Pons (tissue), 1 donor: ENCODE results near the gene CNTN5.
"Not testable (repeated sequence)": the region's sequence is repeated elsewhere in the genome, so short reads cannot be mapped to it uniquely, and the experiment has no call there.

Experiments used
- DNase-seq: peaks from one replicate; pipeline ENCODE4 v3.0.0-alpha.2; 2016; ENCODE audit warnings: low spot score

CNTN5 gene

GRCh38 chr11:100214791-100215190 is 1194.0 kb downstream of the CNTN5 start:
- no peak for DNase-seq

DNA sequence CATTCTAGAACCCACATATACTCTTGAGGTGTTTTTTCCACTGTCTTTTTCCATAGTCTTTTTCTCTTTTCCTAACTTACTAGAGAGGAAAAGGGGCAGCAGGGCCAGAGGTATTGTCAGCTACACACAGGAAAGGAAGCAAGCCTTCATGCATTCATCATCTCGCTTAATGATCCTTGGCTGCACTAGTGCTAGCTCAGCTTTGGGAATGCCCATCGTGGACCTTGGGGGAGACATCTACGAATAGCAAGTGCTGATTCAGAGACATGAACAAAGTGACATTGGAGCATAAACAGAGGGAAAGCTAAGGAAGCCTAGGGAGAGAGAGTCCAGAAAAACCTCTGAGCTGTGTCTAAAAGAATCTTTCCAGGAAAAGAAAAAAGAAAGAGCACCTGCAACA is 1200.1 kb downstream of the CNTN5 start:
- DNase-seq: no peak

DNA sequence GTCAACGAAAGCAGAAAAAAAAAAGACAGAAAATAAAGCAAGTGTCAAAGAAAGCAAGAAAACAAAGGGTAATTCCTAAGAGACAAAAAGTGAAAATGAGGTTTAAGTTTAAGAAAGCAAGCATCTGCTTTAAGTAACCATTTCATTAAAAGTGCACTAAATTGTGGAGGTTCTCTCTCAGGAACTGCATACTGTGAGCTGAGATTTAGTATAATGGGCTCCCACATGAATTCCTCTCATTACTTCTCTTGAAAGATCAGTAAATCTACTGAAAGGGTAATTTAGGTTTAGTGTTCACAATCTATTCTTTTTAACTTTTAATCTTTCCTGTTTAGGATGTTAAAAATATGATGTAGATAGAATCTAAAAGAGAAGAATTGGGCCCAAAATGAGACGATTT is 1201.0 kb downstream of the CNTN5 start:
- no peak for DNase-seq

- DNase-seq: no peak
These were observed 1203.8 kb downstream of the CNTN5 start for GRCh38 chr11:100224541-100225034.

GRCh38 chr11:100229086-100229485 is 1208.3 kb downstream of the CNTN5 start:
- DNase-seq: no peak

GRCh38 chr11:100232006-100232405 is 1211.3 kb downstream of the CNTN5 start:
- no peak for DNase-seq

- no peak for DNase-seq
These were observed 1214.3 kb downstream of the CNTN5 start for GRCh38 chr11:100235085-100235484.

- DNase-seq: no peak
These were observed 1219.3 kb downstream of the CNTN5 start for GRCh38 chr11:100240025-100240539.

DNA sequence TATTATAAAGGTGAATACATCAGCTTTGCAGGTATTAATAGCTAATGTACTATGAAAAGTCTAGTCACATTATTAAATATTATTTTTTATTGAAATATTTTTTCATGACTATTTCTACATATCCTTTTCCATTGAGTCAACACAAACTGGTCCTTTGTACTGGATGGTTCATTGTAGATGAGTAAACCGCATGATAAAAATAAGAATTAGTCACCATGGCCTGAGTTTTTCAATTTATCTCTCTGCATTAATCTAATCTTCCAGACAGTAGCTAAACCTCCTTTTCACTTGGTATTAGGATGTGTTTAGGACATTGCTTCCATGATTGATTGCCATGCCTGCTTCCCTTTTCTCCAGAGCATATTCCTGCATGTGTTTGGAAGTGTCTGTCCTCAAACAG is 1227.0 kb downstream of the CNTN5 start:
- no peak for DNase-seq

GRCh38 chr11:100257238-100257803 is 1236.6 kb downstream of the CNTN5 start:
- DNase-seq: not testable (repeated sequence)

DNA sequence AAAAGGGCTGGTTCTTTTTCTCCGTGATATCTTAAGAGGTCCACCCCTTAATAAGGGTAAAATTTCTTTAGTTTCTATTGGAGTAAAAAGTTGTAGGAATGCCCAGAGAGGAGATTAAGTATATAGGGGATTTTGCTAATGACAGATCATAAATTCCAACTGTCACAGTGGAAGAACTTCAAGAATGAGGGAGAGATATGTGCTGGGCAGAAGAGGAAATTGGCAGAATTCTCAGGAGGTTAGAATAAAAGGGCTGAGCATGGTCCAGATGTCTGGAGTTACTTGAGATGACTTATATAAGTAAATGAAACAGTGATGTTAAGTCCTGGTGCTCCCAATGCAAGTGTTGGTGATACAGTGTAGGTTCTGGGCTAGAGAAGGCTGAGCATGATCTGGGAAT is 1248.8 kb downstream of the CNTN5 start:
- no peak for DNase-seq

- DNase-seq: no peak
These were observed 1252.5 kb downstream of the CNTN5 start for GRCh38 chr11:100273066-100273815.

DNA sequence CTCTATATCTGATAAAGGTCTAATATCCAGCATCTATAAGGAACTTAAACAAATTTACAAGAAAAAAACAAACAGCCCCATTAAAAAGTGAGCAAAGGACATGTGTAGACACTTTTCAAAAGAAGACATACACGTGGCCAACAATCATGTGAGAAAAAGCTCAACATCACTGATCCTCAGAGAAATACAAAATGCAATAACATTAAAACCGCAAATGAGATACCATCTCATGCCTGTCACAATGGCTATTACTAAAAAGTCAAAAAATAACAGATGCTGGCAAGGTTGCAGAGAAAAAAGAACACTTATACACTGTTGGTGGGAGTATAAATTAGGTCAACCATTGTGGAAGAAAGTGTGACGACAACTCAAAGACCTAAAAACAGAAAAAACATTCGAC is 1253.7 kb downstream of the CNTN5 start:
- DNase-seq: not testable (repeated sequence)

DNA sequence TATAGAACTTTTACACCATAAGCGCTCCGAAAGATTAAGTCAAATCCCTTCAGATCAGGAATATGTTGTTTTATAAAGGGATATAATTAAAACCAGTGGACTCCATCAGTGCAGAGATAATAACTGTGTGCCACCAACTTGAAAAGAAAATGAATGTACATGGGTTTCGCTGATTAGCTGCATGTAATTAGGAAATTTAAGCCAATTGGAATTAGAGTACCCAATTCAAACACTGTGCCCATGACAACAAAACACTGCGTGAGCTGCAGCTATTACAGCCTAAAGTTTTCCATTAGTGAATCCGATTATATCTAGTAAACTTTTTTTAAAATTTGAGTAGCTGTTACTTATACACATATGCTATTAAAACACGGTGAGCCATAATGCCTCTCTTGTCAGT is 1274.0 kb downstream of the CNTN5 start:
- no peak for DNase-seq

DNA sequence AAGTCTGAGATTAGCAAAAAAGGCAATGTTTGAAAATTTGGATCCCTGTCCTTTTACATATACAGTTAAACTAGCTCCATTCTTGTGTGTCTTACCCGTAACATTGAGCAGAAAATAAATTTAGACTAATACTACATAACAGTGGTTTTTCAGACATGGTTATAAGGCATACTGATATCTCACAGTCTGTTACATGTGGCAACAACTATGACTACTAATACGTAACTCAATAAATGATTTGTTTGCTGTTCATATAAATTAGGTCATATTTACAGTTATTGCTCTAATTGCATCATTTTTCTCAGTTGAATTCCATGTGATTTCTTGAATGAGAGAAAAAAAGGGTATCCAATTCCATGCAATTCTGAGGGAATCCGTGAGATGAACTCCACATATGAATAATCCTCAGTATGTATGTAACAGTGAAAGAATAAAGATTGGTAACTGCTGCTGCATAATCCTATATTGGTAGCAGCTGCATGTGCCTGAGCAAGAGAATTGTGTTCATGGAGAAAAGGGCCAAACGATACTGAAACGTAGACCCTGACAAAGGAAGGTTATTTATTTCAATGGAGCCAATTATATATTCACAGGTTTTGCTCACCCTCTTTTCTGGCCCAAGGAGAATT is 1275.4 kb downstream of the CNTN5 start:
- no peak for DNase-seq

GRCh38 chr11:100297516-100297915 is 1276.8 kb downstream of the CNTN5 start:
- no peak for DNase-seq

DNA sequence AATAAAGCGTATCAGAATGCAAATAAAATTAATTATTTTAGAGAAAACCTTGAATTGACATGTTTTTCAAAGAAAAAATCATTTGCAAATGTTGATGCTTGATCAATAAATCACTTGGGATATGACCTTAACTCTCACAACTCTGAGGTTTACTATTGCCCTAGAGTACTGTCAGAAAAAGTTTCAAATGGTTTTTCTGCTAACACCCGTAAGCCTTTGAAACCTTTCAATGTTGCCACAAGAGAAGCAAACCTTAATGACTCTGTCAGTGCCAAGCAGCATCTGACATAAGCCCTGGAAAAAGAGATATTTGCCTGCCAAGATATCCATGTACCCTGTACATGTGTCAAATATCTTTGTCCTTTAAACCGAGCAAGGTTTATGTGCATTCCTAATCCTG is 1282.1 kb downstream of the CNTN5 start:
- no peak for DNase-seq

DNA sequence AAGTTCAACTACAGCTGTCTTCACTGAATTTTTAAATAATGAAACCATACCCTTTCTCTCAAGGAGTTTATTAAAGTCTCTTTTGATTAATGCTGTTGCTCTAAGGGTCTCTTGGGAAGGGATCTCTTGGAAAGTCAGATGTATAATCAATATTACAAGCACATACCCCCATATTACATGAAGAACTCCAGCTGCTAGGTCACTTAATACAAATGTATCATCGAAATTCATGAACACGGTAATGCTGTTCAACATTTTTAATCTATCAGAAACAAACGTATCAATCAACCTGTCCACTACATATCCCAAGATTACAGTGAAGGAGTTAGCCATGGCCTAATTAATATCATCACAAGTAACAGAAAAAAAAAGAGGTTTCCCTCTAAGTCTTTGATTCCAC is 1283.1 kb downstream of the CNTN5 start:
- no peak for DNase-seq

DNA sequence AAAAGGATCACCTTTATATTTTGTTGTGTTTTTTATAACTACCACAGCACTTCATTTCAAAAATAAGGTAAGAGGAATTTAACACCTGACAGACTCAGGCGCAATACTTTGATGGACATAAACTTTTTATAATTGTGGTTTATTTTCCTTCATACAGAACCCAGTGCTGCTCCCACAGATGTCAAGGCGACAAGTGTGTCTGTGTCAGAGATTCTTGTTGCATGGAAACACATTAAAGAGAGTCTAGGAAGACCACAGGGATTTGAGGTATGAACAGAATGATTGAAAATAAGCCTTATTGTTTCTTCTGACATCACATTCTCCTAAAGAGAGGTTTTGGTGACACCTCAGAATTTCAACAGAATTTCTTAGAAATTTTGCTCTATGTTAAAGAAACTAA is 1287.5 kb downstream of the CNTN5 start:
- no peak for DNase-seq

DNA sequence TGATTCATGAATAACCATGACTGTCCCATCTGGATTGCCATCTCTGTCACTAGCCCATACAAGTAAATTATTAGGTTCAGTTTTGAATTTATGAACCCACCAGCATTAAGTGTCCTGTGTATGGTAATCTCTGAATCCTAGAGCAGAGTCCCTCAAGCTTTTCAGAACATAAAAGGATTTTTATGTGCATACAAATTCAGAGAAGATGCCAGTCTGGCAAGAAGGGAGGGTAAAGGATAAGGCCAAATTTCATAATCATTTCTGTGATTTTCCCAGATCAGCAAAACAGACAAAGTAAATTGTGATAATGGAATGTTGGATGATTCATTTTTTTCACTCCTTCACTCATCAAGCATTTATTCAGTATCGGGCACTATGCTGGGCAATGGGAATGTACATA is 1295.2 kb downstream of the CNTN5 start:
- DNase-seq: no peak

DNA sequence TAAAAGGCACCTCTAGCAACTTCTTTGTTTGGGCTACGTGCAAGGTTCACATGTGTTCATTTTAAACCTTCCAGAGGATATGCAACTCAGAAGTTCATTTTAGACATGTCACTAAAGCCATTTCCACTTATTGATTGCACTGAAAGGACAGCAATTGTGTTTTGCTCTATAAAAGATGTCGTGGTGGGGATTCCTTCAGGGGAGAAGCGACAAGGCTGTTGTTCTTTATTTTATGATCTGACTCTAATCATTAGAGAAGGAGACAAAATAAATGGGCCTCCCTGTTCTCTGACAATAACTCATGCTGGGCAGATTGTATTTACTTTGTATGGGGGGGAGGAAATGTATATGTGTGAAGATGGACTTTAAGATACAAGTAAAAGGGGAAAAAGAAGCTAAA is 1296.2 kb downstream of the CNTN5 start:
- no peak for DNase-seq

- no peak for DNase-seq
These were observed 1298.9 kb downstream of the CNTN5 start for GRCh38 chr11:100319691-100320090.
